MCF 10A (cell line): ENCODE data around the gene NRXN3. TPM values are rescaled to one million over a fixed set of nuclear protein-coding genes. Genes with fewer than 3 reads are reported as not detected.

ENCODE experiments used
- BruUV-seq: library from RNA; stranded (reverse); fragments of 400-500 nt; replicated peaks from 2 replicates; lab custom pipeline; 2021; lab: Mats Ljungman, UMichigan
- CTCF ChIA-PET: fragments of 300-600 bp; sonication (Branson Sonifier 250); formaldehyde crosslinking; extraction: SDS; loops from one replicate; lab custom pipeline; 2021; ENCODE audit warnings: antibody characterized with exemption, inconsistent platforms; lab: Yijun Ruan, JAX
- POLR2A ChIA-PET: fragments of 300-600, 350-650 bp; sonication (Branson Sonifier 250); formaldehyde crosslinking; extraction: SDS; loops from one replicate; lab custom pipeline; 2020; ENCODE audit warnings: antibody characterized with exemption, inconsistent platforms; lab: Yijun Ruan, JAX
- DNase-seq: peaks from one replicate; pipeline ENCODE4 v3.0.0-alpha.2; 2018; ENCODE audit not compliant: unreplicated experiment
- H3K27ac Mint-ChIP-seq: one replicate; pipeline ENCODE4 v1.8.0; 2022; ENCODE audit warnings: mild to moderate bottlenecking, low read depth, mixed read lengths; ENCODE audit not compliant: unreplicated experiment
- H3K27me3 Mint-ChIP-seq: one replicate; pipeline ENCODE4 v1.8.0; 2022; ENCODE audit warnings: mixed read lengths; ENCODE audit not compliant: insufficient read depth, unreplicated experiment
- H3K36me3 Mint-ChIP-seq: one replicate; pipeline ENCODE4 v1.8.0; 2022; ENCODE audit warnings: mild to moderate bottlenecking, moderate library complexity, mixed read lengths; ENCODE audit not compliant: insufficient read depth, unreplicated experiment
- H3K4me1 Mint-ChIP-seq: one replicate; pipeline ENCODE4 v1.8.0; 2022; ENCODE audit warnings: mixed read lengths; ENCODE audit not compliant: insufficient read depth, unreplicated experiment
- H3K4me3 Mint-ChIP-seq: one replicate; pipeline ENCODE4 v1.8.0; 2022; ENCODE audit warnings: mild to moderate bottlenecking, moderate library complexity, mixed read lengths; ENCODE audit not compliant: unreplicated experiment
- H3K9me3 Mint-ChIP-seq: one replicate; pipeline ENCODE4 v1.8.0; 2022; ENCODE audit warnings: mixed read lengths; ENCODE audit not compliant: unreplicated experiment
- intact Hi-C: fragments of 100-400 bp; cut with micrococcal nuclease; formaldehyde crosslinking; loops from 2 replicates; pipeline ENCODE4 v1.14.1; 2022
- total RNA-seq: library from RNA; stranded (reverse); gene quantifications from 2 replicates; pipeline ENCODE4 v1.2.3, GENCODE V29; 2022
- TF ChIP-seq, protein P1 (sequence below): fragments of 200-600 bp; IDR thresholded peaks from one replicate; pipeline ENCODE4 v1.8.0; 2022; ENCODE audit warnings: antibody characterized with exemption, mild to moderate bottlenecking; ENCODE audit not compliant: unreplicated experiment

Gene NRXN3
- total RNA-seq, 1 experiment from 2014 or later: not detected

- H3K27me3 Mint-ChIP-seq: no peaks in the 10 kb centered on the region
- no peak for DNase-seq
- H3K4me3 Mint-ChIP-seq: no peak overlapping the region
- H3K36me3 Mint-ChIP-seq: no peaks in the 10 kb centered on the region
- H3K4me1 Mint-ChIP-seq: no peaks in the 10 kb centered on the region
- intact Hi-C loops: no loop called here
- ChIA-PET POLR2A (no interaction called here), CTCF (interaction anchor here (1.0 kb wide), 1 partner anchor 24 kb away, joined by 3 read pairs; no protein-coding TSS in a partner anchor)
- BruUV-seq: no TSS peak
- H3K27ac Mint-ChIP-seq: no peak overlapping the region
- TF ChIP-seq, protein P1, sequence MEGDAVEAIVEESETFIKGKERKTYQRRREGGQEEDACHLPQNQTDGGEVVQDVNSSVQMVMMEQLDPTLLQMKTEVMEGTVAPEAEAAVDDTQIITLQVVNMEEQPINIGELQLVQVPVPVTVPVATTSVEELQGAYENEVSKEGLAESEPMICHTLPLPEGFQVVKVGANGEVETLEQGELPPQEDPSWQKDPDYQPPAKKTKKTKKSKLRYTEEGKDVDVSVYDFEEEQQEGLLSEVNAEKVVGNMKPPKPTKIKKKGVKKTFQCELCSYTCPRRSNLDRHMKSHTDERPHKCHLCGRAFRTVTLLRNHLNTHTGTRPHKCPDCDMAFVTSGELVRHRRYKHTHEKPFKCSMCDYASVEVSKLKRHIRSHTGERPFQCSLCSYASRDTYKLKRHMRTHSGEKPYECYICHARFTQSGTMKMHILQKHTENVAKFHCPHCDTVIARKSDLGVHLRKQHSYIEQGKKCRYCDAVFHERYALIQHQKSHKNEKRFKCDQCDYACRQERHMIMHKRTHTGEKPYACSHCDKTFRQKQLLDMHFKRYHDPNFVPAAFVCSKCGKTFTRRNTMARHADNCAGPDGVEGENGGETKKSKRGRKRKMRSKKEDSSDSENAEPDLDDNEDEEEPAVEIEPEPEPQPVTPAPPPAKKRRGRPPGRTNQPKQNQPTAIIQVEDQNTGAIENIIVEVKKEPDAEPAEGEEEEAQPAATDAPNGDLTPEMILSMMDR: no peak
- no peaks in the 10 kb centered on the region for H3K9me3 Mint-ChIP-seq
Observed at GRCh38 chr14:78637489-78637888, 467.3 kb downstream of the NRXN3 start.

GRCh38 chr14:78637908-78638475 lies 467.8 kb downstream of the NRXN3 start:
- Mint-ChIP-seq H3K27me3 (no peaks in the 10 kb centered on the region), H3K36me3 (no peaks in the 10 kb centered on the region), H3K27ac (no peak overlapping the region), H3K9me3 (no peaks in the 10 kb centered on the region), H3K4me1 (no peaks in the 10 kb centered on the region), H3K4me3 (no peak overlapping the region)
- TF ChIP-seq, protein P1: no peak
- ChIA-PET POLR2A (no interaction called here), CTCF (interaction anchor here (1.0 kb wide), 1 partner anchor 24 kb away, joined by 3 read pairs; no protein-coding TSS in a partner anchor)
- no TSS peak for BruUV-seq
- DNase-seq: no peak
- intact Hi-C loops: no loop called here

- no peak for DNase-seq
- no peak overlapping the region for H3K27ac Mint-ChIP-seq
- CTCF ChIA-PET: no interaction called here
- POLR2A ChIA-PET: no interaction called here
- no TSS peak for BruUV-seq
- H3K4me1 Mint-ChIP-seq: no peaks in the 10 kb centered on the region
- no peaks in the 10 kb centered on the region for H3K9me3 Mint-ChIP-seq
- H3K36me3 Mint-ChIP-seq: no peaks in the 10 kb centered on the region
- H3K4me3 Mint-ChIP-seq: no peak overlapping the region
- no peaks in the 10 kb centered on the region for H3K27me3 Mint-ChIP-seq
- TF ChIP-seq, protein P1: no peak
- intact Hi-C loops: no loop called here
Observed at GRCh38 chr14:78638926-78639325, 468.8 kb downstream of the NRXN3 start.

DNA sequence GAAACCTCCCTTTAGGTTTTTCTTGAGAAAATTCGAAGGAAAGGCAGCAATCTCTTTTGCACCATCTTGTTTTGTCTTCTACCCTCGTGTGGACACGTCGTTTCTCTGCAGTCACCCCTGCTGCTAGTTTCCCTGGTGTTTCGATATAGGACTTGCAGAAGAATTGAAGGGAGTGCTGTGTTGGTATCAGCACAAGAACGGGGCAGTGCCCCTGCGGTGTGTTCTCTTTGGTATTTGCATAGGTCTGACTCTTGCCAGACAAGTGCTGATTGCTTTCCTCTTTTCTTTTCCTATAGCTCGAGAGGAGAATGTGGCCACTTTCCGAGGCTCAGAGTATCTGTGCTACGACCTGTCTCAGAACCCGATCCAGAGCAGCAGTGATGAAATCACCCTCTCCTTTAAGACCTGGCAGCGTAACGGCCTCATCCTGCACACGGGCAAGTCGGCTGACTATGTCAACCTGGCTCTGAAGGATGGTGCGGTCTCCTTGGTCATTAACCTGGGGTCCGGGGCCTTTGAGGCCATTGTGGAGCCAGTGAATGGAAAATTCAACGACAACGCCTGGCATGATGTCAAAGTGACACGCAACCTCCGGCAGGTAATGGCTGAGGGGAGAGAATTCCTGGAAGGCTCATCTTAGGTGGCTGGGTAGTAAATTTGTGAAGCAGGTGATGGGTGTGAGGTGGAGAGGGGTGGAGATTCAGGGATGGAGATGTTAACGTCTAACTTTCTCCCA lies 474.8 kb downstream of the NRXN3 start:
- Mint-ChIP-seq H3K4me1 (no peaks in the 10 kb centered on the region), H3K27ac (no peak overlapping the region), H3K36me3 (no peaks in the 10 kb centered on the region), H3K9me3 (peaks cover 11% of the 10 kb centered on the region), H3K4me3 (no peak overlapping the region), H3K27me3 (peaks cover 21% of the 10 kb centered on the region)
- no peak for DNase-seq
- intact Hi-C loops: no loop called here
- ChIA-PET POLR2A (no interaction called here), CTCF (interaction anchor here (0.9 kb wide), 1 partner anchor 85 kb away, joined by 3 read pairs; no protein-coding TSS in a partner anchor)
- no TSS peak for BruUV-seq
- TF ChIP-seq, protein P1: no peak
